HepG2 (cell line): ENCODE measurements around the gene LSM12. TPM values are rescaled to one million over a fixed set of nuclear protein-coding genes. Genes with fewer than 3 reads are reported as not detected.

Source experiments
- ATF4 ChIP-seq, 2 experiments: fragments of 450-650 bp in 1 of 2; sonication (generic) in 1 of 2; formaldehyde crosslinking; IDR thresholded peaks; 2 replicates each; pipeline versions ENCODE4 v1.5.0 to v1.8.0; 2020 to 2022; ENCODE audit warnings: mild to moderate bottlenecking in 1 of 2, missing genetic modification reagents in 1 of 2
- BCL6 ChIP-seq: IDR thresholded peaks from 2 replicates; pipeline ENCODE4 v1.6.1; 2016; ENCODE audit warnings: missing genetic modification reagents, missing compliant biosample characterization
- BHLHE40 ChIP-seq: IDR thresholded peaks from 2 replicates; pipeline ENCODE4 v1.6.1; 2011; ENCODE audit warnings: low read length, improper control_type of control experiment
- BRCA1 ChIP-seq: sonication (generic); formaldehyde crosslinking; IDR thresholded peaks from 2 replicates; pipeline ENCODE4 v1.4.0; 2020; ENCODE audit warnings: missing genetic modification reagents
- CEBPB ChIP-seq: IDR thresholded peaks from 2 replicates; pipeline ENCODE4 v1.6.1; 2011; ENCODE audit warnings: low read depth, low read length, improper control_type of control experiment, borderline replicate concordance
- CHD2 ChIP-seq: IDR thresholded peaks from 2 replicates; pipeline ENCODE4 v1.6.1; 2011; ENCODE audit warnings: low read depth, low read length, improper control_type of control experiment
- HCFC1 ChIP-seq: fragments of 150-350 bp; IDR thresholded peaks from 2 replicates; pipeline ENCODE4 v1.6.1; 2014; ENCODE audit warnings: low read depth, low read length
- MEF2D ChIP-seq: sonication (generic); formaldehyde crosslinking; IDR thresholded peaks from 2 replicates; pipeline ENCODE4 v1.5.1; 2020; ENCODE audit warnings: mild to moderate bottlenecking, missing genetic modification reagents
- NFE2L2 ChIP-seq: fragments of 150-350 bp; IDR thresholded peaks from 2 replicates; pipeline ENCODE4 v1.6.1; 2014; ENCODE audit warnings: low read length
- RORA ChIP-seq: sonication (generic); formaldehyde crosslinking; IDR thresholded peaks from 2 replicates; pipeline ENCODE4 v1.5.0; 2020; ENCODE audit warnings: mild to moderate bottlenecking, missing genetic modification reagents, moderate library complexity
- RXRA ChIP-seq: sonication (generic); formaldehyde crosslinking; IDR thresholded peaks from 2 replicates; pipeline ENCODE4 v1.5.1; 2020; ENCODE audit warnings: missing genetic modification reagents
- SKI ChIP-seq: fragments of 450-650 bp; IDR thresholded peaks from one replicate; pipeline ENCODE4 v1.6.1; 2018; ENCODE audit warnings: mild to moderate bottlenecking; ENCODE audit not compliant: partially characterized antibody
- SP5 ChIP-seq: IDR thresholded peaks from 2 replicates; pipeline ENCODE4 v1.6.1; 2016; ENCODE audit warnings: low read depth, borderline replicate concordance
- TARDBP ChIP-seq: sonication (generic); formaldehyde crosslinking; IDR thresholded peaks from 2 replicates; pipeline ENCODE4 v1.8.0; 2022; ENCODE audit warnings: mild to moderate bottlenecking, missing genetic modification reagents
- TEF ChIP-seq: sonication (generic); formaldehyde crosslinking; IDR thresholded peaks from 2 replicates; pipeline ENCODE4 v1.5.0; 2020; ENCODE audit warnings: missing genetic modification reagents
- UBTF ChIP-seq: sonication (generic); formaldehyde crosslinking; IDR thresholded peaks from 2 replicates; pipeline ENCODE4 v1.4.0; 2020; ENCODE audit warnings: mild to moderate bottlenecking, missing genetic modification reagents
- ZBTB10 ChIP-seq: sonication (generic); formaldehyde crosslinking; IDR thresholded peaks from 2 replicates; pipeline ENCODE4 v1.4.0; 2020; ENCODE audit warnings: missing genetic modification reagents, borderline replicate concordance
- ZIK1 ChIP-seq: sonication (generic); formaldehyde crosslinking; IDR thresholded peaks from 2 replicates; pipeline ENCODE4 v1.5.0; 2020; ENCODE audit warnings: mild to moderate bottlenecking, low read depth, missing genetic modification reagents, borderline replicate concordance
- ZNF263 ChIP-seq: sonication (generic); formaldehyde crosslinking; IDR thresholded peaks from 2 replicates; pipeline ENCODE4 v1.4.0; 2020; ENCODE audit warnings: missing genetic modification reagents
- ZNF281 ChIP-seq: sonication (generic); formaldehyde crosslinking; IDR thresholded peaks from 2 replicates; pipeline ENCODE4 v1.4.0; 2020; ENCODE audit warnings: missing genetic modification reagents, borderline replicate concordance
- ZNF282 ChIP-seq: fragments of 450-650 bp; IDR thresholded peaks from 2 replicates; pipeline ENCODE4 v1.6.1; 2018; ENCODE audit not compliant: partially characterized antibody
- ZNF543 ChIP-seq: sonication (generic); formaldehyde crosslinking; IDR thresholded peaks from 2 replicates; pipeline ENCODE4 v1.4.0; 2020; ENCODE audit warnings: mild to moderate bottlenecking, missing genetic modification reagents
- ZNF589 ChIP-seq: sonication (generic); formaldehyde crosslinking; conservative IDR thresholded peaks from 2 replicates; pipeline ENCODE4 v1.8.0; 2022; ENCODE audit warnings: mild to moderate bottlenecking, moderate library complexity, missing genetic modification reagents
- polyA plus RNA-seq, 8 experiments: library from polyadenylated mRNA; depleted of rRNA in 3 of 8; stranded (reverse) in 7 of 8; unstranded in 1 of 8; fragments of >200 nt; fragmentation: Illumina TruSeq in 4 of 8; extraction: Trizol in 4 of 8; gene quantifications; 2 replicates each; pipeline versions ENCODE4 v1.2.1 to v1.2.3, GENCODE V29; 2011 to 2016; ENCODE audit warnings: low read depth in 4 of 8, missing spikeins in 1 of 8, mixed read lengths in 1 of 8; ENCODE audit not compliant: insufficient read depth in 1 of 8
- total RNA-seq, 5 experiments: library from RNA; depleted of rRNA; stranded (reverse); fragments of >200 nt; fragmentation: Illumina TruSeq; extraction: Trizol; gene quantifications; 2 replicates each; pipeline ENCODE4 v1.2.3, GENCODE V29; 2016; ENCODE audit warnings: low read depth in 1 of 5

The LSM12 gene
- total and polyA plus RNA-seq, 2 of the 13 experiments (the other 11 are each of a cell fraction or from before 2014, with no cell fraction given), result 52.8 to 55.7 TPM

GRCh38 chr17:43999024-43999423 is 67.4 kb downstream of the LSM12 start (continued):
- TF ChIP-seq ZNF281 (CRISPR knock-in tag) (peak; percentile 62; the same call in 1 of the 2 replicates), TEF (CRISPR knock-in tag) (no peak), ATF4 (CRISPR knock-in tag; IDR thresholded peaks at IDR 0.05) (peak in 1 of 2 experiments; percentile 20; a peak in 1 of 4 replicates), RORA (no peak), ZNF282 (no peak), ZNF589 (CRISPR knock-in tag) (0 out of 2 replicates have a peak, but pooled peaks have one; percentile 28), BHLHE40 (no peak), ZIK1 (CRISPR knock-in tag) (no peak), SP5 (CRISPR knock-in tag) (no peak), BRCA1 (no peak), BCL6 (CRISPR knock-in tag) (0 out of 2 replicates have a peak, but pooled peaks have one; percentile 11), ZNF543 (CRISPR knock-in tag) (no peak), MEF2D (0 out of 2 replicates have a peak, but pooled peaks have one; percentile 39), SKI (peak; percentile 32), CHD2 (no peak), HCFC1 (no peak), NFE2L2 (no peak), ZBTB10 (no peak), UBTF (CRISPR knock-in tag) (no peak), CEBPB (peak; percentile 21; the same call in 1 of the 2 replicates), RXRA (no peak), ZNF263 (CRISPR knock-in tag) (peak; percentile 78), TARDBP (CRISPR knock-in tag) (no peak)
